HCT116 (cell line): Measurements from ENCODE around the gene ZMYM1. TPM values are rescaled to one million over a fixed set of nuclear protein-coding genes. Genes with fewer than 3 reads are reported as not detected.

Experiments
- ATAC-seq: fragments of 200-7000 bp; cut with Tn5 transposase; 2 replicates; pipeline ENCODE4 v1.9.1; 2020; ENCODE audit warnings: mild to moderate bottlenecking, moderate library complexity
- BruUV-seq: library from RNA; stranded (reverse); fragments of 400-500 nt; replicated peaks from 2 replicates; lab custom pipeline; 2021; lab: Mats Ljungman, UMichigan
- CTCF ChIA-PET: fragments of 300-600 bp; sonication (Branson Sonifier 250); formaldehyde crosslinking; loops from one replicate; lab custom pipeline; 2021; ENCODE audit warnings: antibody characterized with exemption; lab: Charles Lee
- POLR2A ChIA-PET: fragments of 300-600, 350-600 bp; sonication (Branson Sonifier 250); formaldehyde crosslinking; loops from one replicate; lab custom pipeline; 2021; ENCODE audit warnings: antibody characterized with exemption; lab: Charles Lee
- RAD21 ChIA-PET, 2 experiments: fragments of 300-600 bp; sonication (Branson Sonifier 250); formaldehyde crosslinking; loops; one replicate each; lab custom pipeline; 2023; ENCODE audit warnings: low total read pairs in 2 of 2; ENCODE audit not compliant: uncharacterized antibody in 2 of 2, unreplicated experiment in 2 of 2, low non-redundant PET in 1 of 2; lab: Charles Lee
- DNase-seq: peaks from one replicate; pipeline ENCODE4 v3.0.0-alpha.2; 2010; ENCODE audit warnings: low read depth, low spot score
- H2AFZ ChIP-seq: fragments of 200-600 bp; shearing (Covaris generic), sonication (generic); 2 replicates; pipeline ENCODE4 v1.6.1; 2017; ENCODE audit warnings: low read depth, mixed run types, mixed read lengths, antibody characterized with exemption, low read length; ENCODE audit not compliant: poor library complexity, severe bottlenecking
- H3K27ac ChIP-seq: 2 replicates; pipeline ENCODE4 v1.5.1; 2012; ENCODE audit warnings: low read depth, low read length
- H3K27me3 ChIP-seq: fragments of 200-600 bp; sonication (generic); 2 replicates; pipeline ENCODE4 v1.6.1; 2016; ENCODE audit warnings: mixed run types, low read length, mixed read lengths; ENCODE audit not compliant: insufficient read depth
- H3K36me3 ChIP-seq, 2 experiments: fragments of 200-500 bp in 1 of 2; fragments of 200-600 bp in 1 of 2; sonication (Bioruptor generic) in 1 of 2; sonication (generic) in 1 of 2; 2 replicates each; pipeline versions ENCODE4 v1.5.1 to v1.6.1; 2014 to 2016; ENCODE audit warnings: low read length in 2 of 2, inconsistent platforms in 1 of 2, mixed read lengths in 1 of 2, mixed run types in 1 of 2; ENCODE audit not compliant: insufficient read depth in 2 of 2, control insufficient read depth in 1 of 2
- H3K4me1 ChIP-seq, 2 experiments: fragments of 200-600 bp in 1 of 2; sonication (generic) in 1 of 2; 2 replicates each; pipeline versions ENCODE4 v1.5.1 to v1.6.1; 2012 to 2017; ENCODE audit warnings: low read length in 2 of 2, inconsistent platforms in 1 of 2, mild to moderate bottlenecking in 1 of 2, mixed read lengths in 1 of 2, mixed run types in 1 of 2, moderate library complexity in 1 of 2; ENCODE audit not compliant: insufficient read depth in 2 of 2, control insufficient read depth in 1 of 2
- H3K4me2 ChIP-seq: fragments of 200-600 bp; sonication (generic); 2 replicates; pipeline ENCODE4 v1.6.1; 2017; ENCODE audit warnings: mixed run types, low read length, mixed read lengths
- H3K4me3 ChIP-seq, 2 experiments: fragments of 200-600 bp in 1 of 2; sonication (generic) in 1 of 2; replicated peaks in 1 of 2; 2 replicates each; pipeline ENCODE4 v1.5.1; 2011 to 2016; ENCODE audit warnings: low read length in 2 of 2, control low read depth in 1 of 2, low read depth in 1 of 2, mild to moderate bottlenecking in 1 of 2, mixed read lengths in 1 of 2, mixed run types in 1 of 2
- H3K79me2 ChIP-seq: fragments of 200-600 bp; sonication (generic); 2 replicates; pipeline ENCODE4 v1.6.1; 2017; ENCODE audit warnings: mild to moderate bottlenecking, mixed run types, low read length, moderate library complexity, mixed read lengths; ENCODE audit not compliant: insufficient read depth
- H3K9ac ChIP-seq: fragments of 200-600 bp; sonication (generic); 2 replicates; pipeline ENCODE4 v1.6.1; 2016; ENCODE audit warnings: low read length, mixed read lengths
- H3K9me2 ChIP-seq: fragments of 200-600 bp; sonication (generic), shearing (Covaris generic); 2 replicates; pipeline ENCODE4 v1.6.1; 2017; ENCODE audit warnings: mixed run types, mild to moderate bottlenecking, moderate library complexity; ENCODE audit not compliant: insufficient read depth
- H3K9me3 ChIP-seq, 2 experiments: fragments of 200-500 bp in 1 of 2; fragments of 200-600 bp in 1 of 2; sonication (Bioruptor generic) in 1 of 2; sonication (generic) in 1 of 2; 2 replicates each; pipeline ENCODE4 v1.6.1; 2014 to 2017; ENCODE audit warnings: low read length in 2 of 2, mixed read lengths in 2 of 2, inconsistent platforms in 1 of 2, low read depth in 1 of 2, mild to moderate bottlenecking in 1 of 2, mixed run types in 1 of 2, moderate library complexity in 1 of 2; ENCODE audit not compliant: control insufficient read depth in 1 of 2, insufficient read depth in 1 of 2
- H4K20me1 ChIP-seq: fragments of 200-600 bp; sonication (generic), shearing (Covaris generic); 2 replicates; pipeline ENCODE4 v1.6.1; 2017; ENCODE audit warnings: mixed run types, mild to moderate bottlenecking, moderate library complexity; ENCODE audit not compliant: insufficient read depth
- CBX3 ChIP-seq: IDR thresholded peaks from 2 replicates; pipeline ENCODE4 v1.6.1; 2012; ENCODE audit warnings: low read depth
- EGR1 ChIP-seq: IDR thresholded peaks from 2 replicates; pipeline ENCODE4 v1.6.1; 2012; ENCODE audit warnings: low read depth
- EZH2 ChIP-seq: fragments of 200-600 bp; sonication (generic); IDR thresholded peaks from 2 replicates; pipeline ENCODE4 v1.6.1; 2017; ENCODE audit warnings: antibody characterized with exemption, mixed run types
- EZH2phosphoT487 ChIP-seq: fragments of 200-600 bp; IDR thresholded peaks from 2 replicates; pipeline ENCODE4 v1.6.1; 2018; ENCODE audit warnings: antibody characterized with exemption, borderline replicate concordance
- FOSL1 ChIP-seq: IDR thresholded peaks from 2 replicates; pipeline ENCODE4 v1.6.1; 2012; ENCODE audit warnings: low read depth
- JUND ChIP-seq: IDR thresholded peaks from 2 replicates; pipeline ENCODE4 v1.6.1; 2012
- MAX ChIP-seq: IDR thresholded peaks from 2 replicates; pipeline ENCODE4 v1.6.1; 2012
- REST ChIP-seq: IDR thresholded peaks from 2 replicates; pipeline ENCODE4 v1.6.1; 2012; ENCODE audit warnings: low read depth
- SIN3A ChIP-seq: IDR thresholded peaks from 2 replicates; pipeline ENCODE4 v1.6.1; 2012; ENCODE audit warnings: low read depth
- SP1 ChIP-seq: IDR thresholded peaks from 2 replicates; pipeline ENCODE4 v1.6.1; 2012; ENCODE audit warnings: low read depth
- SRF ChIP-seq: IDR thresholded peaks from 2 replicates; pipeline ENCODE4 v1.6.1; 2012; ENCODE audit warnings: low read depth
- YY1 ChIP-seq: IDR thresholded peaks from 2 replicates; pipeline ENCODE4 v1.6.1; 2011; ENCODE audit warnings: low read length, low read depth, moderate library complexity, mild to moderate bottlenecking; ENCODE audit not compliant: insufficient replicate concordance; ENCODE audit errors: extremely low read depth
- ZFX ChIP-seq: fragments of 450-650 bp; IDR thresholded peaks from 2 replicates; pipeline ENCODE4 v1.6.1; 2017
- ZNF274 ChIP-seq: fragments of 200-500 bp; sonication (Bioruptor generic); IDR thresholded peaks from 2 replicates; pipeline ENCODE4 v1.6.1; 2014; ENCODE audit warnings: mild to moderate bottlenecking, low read depth, low read length, inconsistent platforms
- intact Hi-C: fragments of 100-400 bp; cut with micrococcal nuclease; formaldehyde crosslinking; loops from 2 replicates; pipeline ENCODE4 v1.10.0; 2022
- total RNA-seq: library from RNA; stranded (reverse); gene quantifications from one replicate; pipeline ENCODE4 v1.2.1, GENCODE V29; 2021; ENCODE audit not compliant: unreplicated experiment
- TF ChIP-seq, protein P1 (sequence below): IDR thresholded peaks from 2 replicates; pipeline ENCODE4 v1.6.1; 2012

The ZMYM1 gene
- total RNA-seq, 1 experiment from 2014 or later, result 37.6 TPM

- no TSS peak for BruUV-seq
- DNase-seq (no peak), ATAC-seq (no peak)
- Histone ChIP-seq H3K4me1 (no peaks in the 10 kb centered on the region), H3K36me3 (peaks cover 13 to 18% of the 10 kb centered on the region in 2 experiments), H3K4me2 (no peak overlapping the region), H3K27ac (no peak overlapping the region), H2AFZ (no peak overlapping the region), H4K20me1 (no peaks in the 10 kb centered on the region; the same call in 1 of the 2 replicates), H3K4me3 (no peak overlapping the region), H3K79me2 (no peaks in the 10 kb centered on the region), H3K9me3 (no peaks in the 10 kb centered on the region), H3K9ac (no peak overlapping the region), H3K27me3 (no peaks in the 10 kb centered on the region), H3K9me2 (no peaks in the 10 kb centered on the region)
- ChIA-PET CTCF (no interaction called here), RAD21 (no interaction called here), POLR2A (no interaction called here)
- TF ChIP-seq EZH2phosphoT487 (no peak), CBX3 (no peak), FOSL1 (no peak), EGR1 (no peak), MAX (no peak), SRF (no peak)
- TF ChIP-seq, protein P1, sequence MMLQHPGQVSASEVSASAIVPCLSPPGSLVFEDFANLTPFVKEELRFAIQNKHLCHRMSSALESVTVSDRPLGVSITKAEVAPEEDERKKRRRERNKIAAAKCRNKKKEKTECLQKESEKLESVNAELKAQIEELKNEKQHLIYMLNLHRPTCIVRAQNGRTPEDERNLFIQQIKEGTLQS, result no peak
- intact Hi-C loops, result no loop called here
These were observed 36.5 kb downstream of the ZMYM1 start for GRCh38 chr1:35115459-35116383.

GRCh38 chr1:35120458-35121133, 41.4 kb downstream of the ZMYM1 start:
- DNase-seq (no peak), ATAC-seq (no peak)
- Histone ChIP-seq H3K27me3 (no peaks in the 10 kb centered on the region), H3K4me2 (no peak overlapping the region), H3K27ac (no peak overlapping the region), H3K4me1 (no peaks in the 10 kb centered on the region), H3K9me3 (peaks cover 0 to 3% of the 10 kb centered on the region in 2 experiments; a peak in 1 of 4 replicates), H3K4me3 (no peak overlapping the region), H3K36me3 (no peaks in the 10 kb centered on the region), H2AFZ (no peak overlapping the region), H3K9ac (no peak overlapping the region), H3K79me2 (no peaks in the 10 kb centered on the region), H3K9me2 (no peaks in the 10 kb centered on the region), H4K20me1 (no peaks in the 10 kb centered on the region)
- POLR2A ChIA-PET, result no interaction called here
- CTCF ChIA-PET, result no interaction called here
- no TSS peak for BruUV-seq
- RAD21 ChIA-PET, result no interaction called here
- intact Hi-C loops, result no loop called here
- TF ChIP-seq EZH2, result no peak
- no peak for TF ChIP-seq SP1
- TF ChIP-seq ZFX, result no peak
- no peak for TF ChIP-seq SRF
- no peak for TF ChIP-seq REST
- TF ChIP-seq SIN3A, result no peak
- no peak for TF ChIP-seq YY1
- TF ChIP-seq JUND, result no peak
- TF ChIP-seq CBX3, result no peak
- TF ChIP-seq ZNF274, result no peak
- TF ChIP-seq, protein P1, result no peak
